HG02981 (cell line): ENCODE results near the gene CCDC121.
A peak's percentile ranks its signal among the peaks of the same experiment; 100 is the strongest.

Source experiments
- ATAC-seq: cut with Tn5 transposase; IDR thresholded peaks from one replicate; pipeline ENCODE4 v1.9.1; 2021; ENCODE audit warnings: mild to moderate bottlenecking, moderate library complexity; ENCODE audit not compliant: unreplicated experiment

The CCDC121 gene

DNA sequence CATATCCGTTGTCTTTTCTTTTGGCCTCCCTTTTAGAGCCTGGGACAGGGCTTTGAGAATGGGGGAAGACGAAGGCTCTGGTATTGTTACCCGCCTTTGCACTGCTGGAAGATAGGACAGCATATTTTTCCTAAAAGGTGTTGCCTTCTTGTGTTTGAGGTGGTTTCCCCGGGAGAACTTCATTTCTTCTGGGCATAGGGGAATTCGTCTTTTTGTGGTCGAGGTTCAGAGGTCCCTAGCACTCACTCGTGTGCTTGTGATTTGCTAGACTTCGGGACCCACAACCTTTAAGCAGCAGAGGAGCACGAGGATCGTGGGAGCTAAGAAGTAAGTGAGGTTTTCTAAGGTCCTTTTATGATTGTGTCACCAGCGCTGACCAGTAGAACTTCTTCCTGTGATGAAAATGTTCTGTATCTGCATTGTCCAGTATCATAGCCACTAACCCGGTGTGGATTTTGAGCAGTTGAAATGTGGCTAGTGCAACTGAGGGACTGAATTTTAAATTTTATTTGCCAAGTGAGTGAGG is 45.4 kb downstream of the CCDC121 start:
- ATAC-seq: no peak

GRCh38 chr2:27582695-27583389 is 46.0 kb downstream of the CCDC121 start, which contains the start of gene ZNF512:
ZNF512 (plus strand) TSS chr2:27583042; CDS start chr2:27583113, 71 bp downstream.
- peak; percentile 94 for ATAC-seq

DNA sequence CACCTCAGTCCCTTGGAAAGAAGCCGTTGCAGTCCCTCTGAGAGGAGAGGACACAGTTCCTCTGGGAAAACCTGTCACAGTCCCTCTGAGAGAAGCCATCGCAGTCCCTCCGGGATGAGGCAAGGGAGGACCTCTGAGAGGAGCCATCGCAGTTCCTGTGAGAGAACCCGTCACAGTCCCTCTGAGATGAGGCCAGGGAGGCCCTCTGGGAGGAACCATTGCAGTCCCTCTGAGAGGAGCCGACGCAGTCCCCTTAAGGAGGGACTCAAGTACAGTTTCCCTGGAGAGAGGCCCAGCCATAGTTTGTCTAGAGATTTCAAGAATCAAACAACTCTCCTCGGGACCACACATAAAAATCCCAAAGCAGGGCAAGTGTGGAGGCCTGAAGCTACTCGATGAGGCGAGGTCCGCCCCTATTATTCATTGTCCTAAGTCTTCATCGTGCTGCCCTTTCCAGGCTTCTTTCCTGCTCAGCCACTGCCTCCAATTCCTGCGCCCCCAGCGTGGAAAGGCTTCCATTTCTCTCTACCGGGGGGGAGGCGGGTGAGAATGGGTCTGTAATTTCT is 46.6 kb downstream of the CCDC121 start:
- no peak for ATAC-seq

GRCh38 chr2:27581417-27582128 is 47.2 kb downstream of the CCDC121 start:
- no peak for ATAC-seq
